ENCODE measurements around the gene KLF18. TPM values are rescaled to one million over a fixed set of nuclear protein-coding genes. Genes with fewer than 3 reads are reported as not detected.

Gene KLF18
- total RNA-seq, 1 experiment from 2014 or later = not detected

DNA sequence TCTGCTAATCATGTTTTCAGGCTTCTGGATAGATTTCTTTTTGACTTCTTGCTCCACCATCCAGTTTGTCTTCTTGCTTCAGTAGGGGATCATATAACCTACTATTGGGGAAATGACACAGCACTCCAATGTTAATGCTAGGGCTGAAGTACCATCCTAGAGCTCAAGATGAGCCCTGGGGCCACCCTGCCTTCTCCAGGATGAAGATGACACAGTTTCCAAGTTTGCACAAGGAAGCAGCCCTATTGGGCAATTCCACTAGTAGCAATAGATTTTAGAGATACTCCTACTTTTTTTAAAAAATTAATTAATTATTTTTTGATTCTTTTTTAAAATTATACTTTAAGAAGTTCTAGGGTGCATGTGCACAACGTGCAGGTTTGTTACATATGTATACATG is 11.3 kb upstream of the KLF18 start:
- TF ChIP-seq, protein P1, sequence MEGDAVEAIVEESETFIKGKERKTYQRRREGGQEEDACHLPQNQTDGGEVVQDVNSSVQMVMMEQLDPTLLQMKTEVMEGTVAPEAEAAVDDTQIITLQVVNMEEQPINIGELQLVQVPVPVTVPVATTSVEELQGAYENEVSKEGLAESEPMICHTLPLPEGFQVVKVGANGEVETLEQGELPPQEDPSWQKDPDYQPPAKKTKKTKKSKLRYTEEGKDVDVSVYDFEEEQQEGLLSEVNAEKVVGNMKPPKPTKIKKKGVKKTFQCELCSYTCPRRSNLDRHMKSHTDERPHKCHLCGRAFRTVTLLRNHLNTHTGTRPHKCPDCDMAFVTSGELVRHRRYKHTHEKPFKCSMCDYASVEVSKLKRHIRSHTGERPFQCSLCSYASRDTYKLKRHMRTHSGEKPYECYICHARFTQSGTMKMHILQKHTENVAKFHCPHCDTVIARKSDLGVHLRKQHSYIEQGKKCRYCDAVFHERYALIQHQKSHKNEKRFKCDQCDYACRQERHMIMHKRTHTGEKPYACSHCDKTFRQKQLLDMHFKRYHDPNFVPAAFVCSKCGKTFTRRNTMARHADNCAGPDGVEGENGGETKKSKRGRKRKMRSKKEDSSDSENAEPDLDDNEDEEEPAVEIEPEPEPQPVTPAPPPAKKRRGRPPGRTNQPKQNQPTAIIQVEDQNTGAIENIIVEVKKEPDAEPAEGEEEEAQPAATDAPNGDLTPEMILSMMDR (conservative IDR thresholded peaks at IDR 0.05; ENCODE audit: low read depth, low read length) = no peak
- TF ChIP-seq EZH2 (IDR thresholded peaks at IDR 0.05; ENCODE audit: low read length, unreplicated experiment) (no peak), EZH2phosphoT487 (IDR thresholded peaks at IDR 0.05; ENCODE audit: borderline replicate concordance, low read length) (no peak)
- no TSS peak for BruUV-seq (replicated peaks)
- H3K9ac ChIP-seq (ENCODE audit: low read length) = no peak overlapping the region
- H3K4me1 ChIP-seq (ENCODE audit: insufficient read depth, low read length) = peaks cover 25% of the 10 kb centered on the region
- H3K9me3 ChIP-seq (ENCODE audit: low read length) = no peaks in the 10 kb centered on the region
- H4K20me1 ChIP-seq (ENCODE audit: low read length) = no peaks in the 10 kb centered on the region
- no peaks in the 10 kb centered on the region for H3K9me2 ChIP-seq (replicated peaks; ENCODE audit: low read length)
- H3F3A ChIP-seq (ENCODE audit: low read length, unreplicated experiment) = peaks cover 11% of the 10 kb centered on the region
- H3K27me3 ChIP-seq (ENCODE audit: low read length) = no peaks in the 10 kb centered on the region
- no peak overlapping the region for H2AFZ ChIP-seq (ENCODE audit: low read length)
- POLR2A ChIA-PET (ENCODE audit: unreplicated experiment) = no interaction called here
- H3K79me2 ChIP-seq (ENCODE audit: low read length) = no peaks in the 10 kb centered on the region
- H3K36me3 ChIP-seq (ENCODE audit: low read depth, low read length) = no peaks in the 10 kb centered on the region
- intact Hi-C loops (cut with micrococcal nuclease) = loop anchor here (10.0 kb wide), 1 partner anchor 58 kb away; no protein-coding TSS in a partner anchor
- ATAC-seq = no peak
- no peak overlapping the region for H3K4me3 ChIP-seq (ENCODE audit: low read length)
- CTCF ChIA-PET = no interaction called here
- no peak for DNase-seq
- no peak overlapping the region for H3K27ac ChIP-seq (ENCODE audit: low read length)
- H3K4me2 ChIP-seq (ENCODE audit: low read length) = no peak overlapping the region

GRCh38 chr1:44151808-44152207 is 10.4 kb upstream of the KLF18 start:
- no peaks in the 10 kb centered on the region for H3K9me3 ChIP-seq (ENCODE audit: low read length)
- POLR2A ChIA-PET (ENCODE audit: unreplicated experiment) = no interaction called here
- CTCF ChIA-PET = no interaction called here
- H3K4me1 ChIP-seq (ENCODE audit: insufficient read depth, low read length) = peaks cover 25% of the 10 kb centered on the region
- H3K27me3 ChIP-seq (ENCODE audit: low read length) = no peaks in the 10 kb centered on the region
- DNase-seq (no peak), ATAC-seq (no peak)
- intact Hi-C loops (cut with micrococcal nuclease) = loop anchor here (10.0 kb wide), 1 partner anchor 57 kb away; no protein-coding TSS in a partner anchor
- no peak overlapping the region for H3K4me3 ChIP-seq (ENCODE audit: low read length)
- no peak overlapping the region for H2AFZ ChIP-seq (ENCODE audit: low read length)
- no peaks in the 10 kb centered on the region for H3K36me3 ChIP-seq (ENCODE audit: low read depth, low read length)
- no peaks in the 10 kb centered on the region for H3K9me2 ChIP-seq (replicated peaks; ENCODE audit: low read length)
- H3K9ac ChIP-seq (ENCODE audit: low read length) = no peak overlapping the region
- no peaks in the 10 kb centered on the region for H3K79me2 ChIP-seq (ENCODE audit: low read length)
- peaks cover 11% of the 10 kb centered on the region for H3F3A ChIP-seq (ENCODE audit: low read length, unreplicated experiment)
- no peak overlapping the region for H3K4me2 ChIP-seq (ENCODE audit: low read length)
- no TSS peak for BruUV-seq (replicated peaks)
- H3K27ac ChIP-seq (ENCODE audit: low read length) = no peak overlapping the region
- TF ChIP-seq EZH2 (IDR thresholded peaks at IDR 0.05; ENCODE audit: low read length, unreplicated experiment) (no peak), EZH2phosphoT487 (IDR thresholded peaks at IDR 0.05; ENCODE audit: borderline replicate concordance, low read length) (no peak)
- TF ChIP-seq, protein P1 (conservative IDR thresholded peaks at IDR 0.05; ENCODE audit: low read depth, low read length) = no peak
- no peaks in the 10 kb centered on the region for H4K20me1 ChIP-seq (ENCODE audit: low read length)

- no peaks in the 10 kb centered on the region for H3K9me3 ChIP-seq (ENCODE audit: low read length)
- H3K4me3 ChIP-seq (ENCODE audit: low read length) = no peak overlapping the region
- no peak overlapping the region for H2AFZ ChIP-seq (ENCODE audit: low read length)
- ChIA-PET POLR2A (ENCODE audit: unreplicated experiment) (interaction anchor here (0.6 kb wide), 1 partner anchor 39 kb away, joined by 3 read pairs; no protein-coding TSS in a partner anchor), CTCF (no interaction called here)
- no peak for TF ChIP-seq EZH2 (IDR thresholded peaks at IDR 0.05; ENCODE audit: low read length, unreplicated experiment)
- TF ChIP-seq, protein P1 (conservative IDR thresholded peaks at IDR 0.05; ENCODE audit: low read depth, low read length) = no peak
- TF ChIP-seq EZH2phosphoT487 (IDR thresholded peaks at IDR 0.05; ENCODE audit: borderline replicate concordance, low read length) = no peak
- no peaks in the 10 kb centered on the region for H3K79me2 ChIP-seq (ENCODE audit: low read length)
- no peaks in the 10 kb centered on the region for H3K27me3 ChIP-seq (ENCODE audit: low read length)
- peaks cover 11% of the 10 kb centered on the region for H3F3A ChIP-seq (ENCODE audit: low read length, unreplicated experiment)
- no TSS peak for BruUV-seq (replicated peaks)
- no peaks in the 10 kb centered on the region for H4K20me1 ChIP-seq (ENCODE audit: low read length)
- H3K4me1 ChIP-seq (ENCODE audit: insufficient read depth, low read length) = peaks cover 25% of the 10 kb centered on the region
- H3K4me2 ChIP-seq (ENCODE audit: low read length) = no peak overlapping the region
- no peak overlapping the region for H3K9ac ChIP-seq (ENCODE audit: low read length)
- no peak for DNase-seq
- ATAC-seq = no peak
- no peak overlapping the region for H3K27ac ChIP-seq (ENCODE audit: low read length)
- H3K9me2 ChIP-seq (replicated peaks; ENCODE audit: low read length) = no peaks in the 10 kb centered on the region
- intact Hi-C loops (cut with micrococcal nuclease) = loop anchor here (10.0 kb wide), 1 partner anchor 57 kb away; no protein-coding TSS in a partner anchor
- H3K36me3 ChIP-seq (ENCODE audit: low read depth, low read length) = no peaks in the 10 kb centered on the region
These were observed 9.9 kb upstream of the KLF18 start for GRCh38 chr1:44151332-44151731.
